A549 (cell line): ENCODE data around the gene AGTPBP1. TPM values are rescaled to one million over a fixed set of nuclear protein-coding genes. Genes with fewer than 3 reads are reported as not detected.
A peak's percentile ranks its signal among the peaks of the same experiment; 100 is the strongest.

ENCODE experiments used
- ATAC-seq, 2 experiments: fragments of 200-7000 bp in 1 of 2; fragments of >200 bp in 1 of 2; cut with Nextera tagmentation in 1 of 2; cut with Tn5 transposase in 1 of 2; 3 replicates each; pipeline versions ENCODE4 v1.8.0 to v1.9.1; 2018 to 2020; ENCODE audit warnings: mild to moderate bottlenecking in 1 of 2, moderate library complexity in 1 of 2
- CTCF ChIA-PET: fragments of 300-600 bp; sonication (Branson Sonifier 250); formaldehyde crosslinking; extraction: SDS; loops from one replicate; lab custom pipeline; 2021; ENCODE audit warnings: antibody characterized with exemption, inconsistent platforms; lab: Yijun Ruan, JAX
- POLR2A ChIA-PET: fragments of 350-600 bp; formaldehyde crosslinking; extraction: SDS; loops from one replicate; lab custom pipeline; 2021; ENCODE audit warnings: antibody characterized with exemption, inconsistent platforms; lab: Yijun Ruan, JAX
- DNase-seq, 2 experiments: peaks; one replicate each; pipeline versions ENCODE4 v3.0.0 to v3.0.0-alpha.2; 2011 to 2016; ENCODE audit warnings: low read depth in 1 of 2, low spot score in 1 of 2
- FAIRE-seq: peaks from 2 replicates; lab custom pipeline; 2011; peaks lifted over from hg19 to GRCh38; lab: Jason Lieb, UNC
- H3K27ac ChIP-seq, 2 experiments: fragments of >200 bp; sonication (Bioruptor Twin); formaldehyde crosslinking; 3 replicates each; pipeline ENCODE4 v1.5.1; 2016 to 2017
- H3K4me1 ChIP-seq: fragments of >200 bp; sonication (Bioruptor Twin); formaldehyde crosslinking; 3 replicates; pipeline ENCODE4 v1.6.1; 2016
- H3K4me2 ChIP-seq: fragments of >200 bp; sonication (Bioruptor Twin); formaldehyde crosslinking; 3 replicates; pipeline ENCODE4 v1.6.1; 2016
- H3K4me3 ChIP-seq: fragments of >200 bp; sonication (Bioruptor Twin); formaldehyde crosslinking; 3 replicates; pipeline ENCODE4 v1.5.1; 2016
- H3K9me3 ChIP-seq: fragments of >200 bp; sonication (Bioruptor Twin); formaldehyde crosslinking; 3 replicates; pipeline ENCODE4 v1.6.1; 2016
- ATOH8 ChIP-seq: fragments of 250-450 bp; sonication (Bioruptor Pico); IDR thresholded peaks from 2 replicates; pipeline ENCODE4 v1.5.0; 2020; ENCODE audit warnings: low read depth, mild to moderate bottlenecking, moderate library complexity
- CEBPB ChIP-seq, 2 experiments: fragments of >200 bp in 1 of 2; sonication (Bioruptor Twin) in 1 of 2; formaldehyde crosslinking in 1 of 2; IDR thresholded peaks; 2 replicates each; pipeline ENCODE4 v1.6.1; 2012 to 2016
- CTCF ChIP-seq: fragments of >200 bp; sonication (Bioruptor Twin); formaldehyde crosslinking; IDR thresholded peaks from 3 replicates; pipeline ENCODE4 v1.5.1; 2016
- EP300 ChIP-seq, 2 experiments: fragments of >200 bp; sonication (Bioruptor Twin); formaldehyde crosslinking; IDR thresholded peaks; 2 replicates in 1 of 2; 3 replicates in 1 of 2; pipeline ENCODE4 v1.6.1; 2016 to 2017
- ESRRA ChIP-seq: fragments of 150-350 bp; IDR thresholded peaks from 2 replicates; pipeline ENCODE4 v1.6.1; 2014; ENCODE audit warnings: mild to moderate bottlenecking, low read length, borderline replicate concordance
- FOSB ChIP-seq: fragments of 250-450 bp; sonication (Bioruptor Pico); IDR thresholded peaks from 2 replicates; pipeline ENCODE4 v1.5.0; 2020; ENCODE audit warnings: mild to moderate bottlenecking, moderate library complexity
- HDAC2 ChIP-seq: fragments of 200-600 bp; sonication (generic); IDR thresholded peaks from 2 replicates; pipeline ENCODE4 v1.6.1; 2016
- HES2 ChIP-seq: fragments of >200 bp; sonication (Bioruptor Twin); formaldehyde crosslinking; IDR thresholded peaks from 2 replicates; pipeline ENCODE4 v1.6.1; 2016
- HMGXB4 ChIP-seq: fragments of 250-450 bp; sonication (Bioruptor Pico); IDR thresholded peaks from 2 replicates; pipeline ENCODE4 v1.5.0; 2021; ENCODE audit warnings: mild to moderate bottlenecking, moderate library complexity, borderline replicate concordance
- HOXA7 ChIP-seq: fragments of 250-450 bp; sonication (Bioruptor Pico); IDR thresholded peaks from 2 replicates; pipeline ENCODE4 v1.5.0; 2020; ENCODE audit warnings: mild to moderate bottlenecking, moderate library complexity
- HOXB5 ChIP-seq: fragments of 250-450 bp; sonication (Bioruptor Pico); IDR thresholded peaks from 2 replicates; pipeline ENCODE4 v1.5.0; 2020; ENCODE audit warnings: mild to moderate bottlenecking, moderate library complexity
- KDM1A ChIP-seq: fragments of 200-600 bp; sonication (generic); IDR thresholded peaks from 2 replicates; pipeline ENCODE4 v1.6.1; 2016; ENCODE audit warnings: low read depth, mild to moderate bottlenecking
- MAFK ChIP-seq: fragments of 450-650 bp; IDR thresholded peaks from 2 replicates; pipeline ENCODE4 v1.6.1; 2014; ENCODE audit not compliant: partially characterized antibody
- MAX ChIP-seq: IDR thresholded peaks from 2 replicates; pipeline ENCODE4 v1.6.1; 2012
- MYC ChIP-seq: IDR thresholded peaks from 2 replicates; pipeline ENCODE4 v1.6.1; 2012; ENCODE audit warnings: mild to moderate bottlenecking, inconsistent platforms, low read length, improper control_type of control experiment, borderline replicate concordance
- NR3C1 ChIP-seq: fragments of >200 bp; sonication (Bioruptor Twin); formaldehyde crosslinking; IDR thresholded peaks from 3 replicates; pipeline ENCODE4 v1.6.1; 2017
- TP53 ChIP-seq: fragments of 250-450 bp; sonication (Bioruptor Pico); IDR thresholded peaks from 2 replicates; pipeline ENCODE4 v1.5.0; 2021; ENCODE audit warnings: mild to moderate bottlenecking, moderate library complexity
- ZNF302 ChIP-seq: fragments of 250-450 bp; sonication (Bioruptor Pico); IDR thresholded peaks from 2 replicates; pipeline ENCODE4 v1.9.0; 2021; ENCODE audit warnings: inconsistent platforms, mild to moderate bottlenecking, moderate library complexity
- WGBS: methylation state at CpG from one replicate; pipeline ENCODE4 v1.1.6; 2017; ENCODE audit errors: missing lambda C conversion rate; 5-methylcytosine and 5-hydroxymethylcytosine counted together
- polyA plus RNA-seq, 4 experiments: library from polyadenylated mRNA; depleted of rRNA in 3 of 4; stranded (reverse); fragments of >200 nt; fragmentation: RNase III in 1 of 4; extraction: RNeasy Plus Mini Kit Qiagen cat#74134 plus additional on column Dnase treatment in 1 of 4; gene quantifications; 2 replicates in 3 of 4; 3 replicates in 1 of 4; pipeline ENCODE4 v1.2.3, GENCODE V29; 2011 to 2017

Gene AGTPBP1
- polyA plus RNA-seq, 2 of the 4 experiments (the other 2 are of a cell fraction), result 8.9 to 18.8 TPM

- TF ChIP-seq MAFK, result peak; percentile 84
- no peak for TF ChIP-seq FOSB
- TF ChIP-seq, all 56 proteins: peak for 1
- ATAC-seq (no peak), FAIRE-seq (no peak), DNase-seq (no peak)
- Histone ChIP-seq H3K4me3 (no peak overlapping the region), H3K4me1 (no peaks in the 10 kb centered on the region), H3K9me3 (no peaks in the 10 kb centered on the region), H3K4me2 (no peak overlapping the region), H3K27ac (no peak overlapping the region)
- ChIA-PET CTCF (no interaction called here), POLR2A (no interaction called here)
- WGBS, result 89% methylated on average over 2 of the region's 2 CpGs
These were observed 37.0 kb downstream of the AGTPBP1 start for GRCh38 chr9:85704744-85705143.

- no peaks in the 10 kb centered on the region; the same call in 2 of the 3 replicates for H3K4me1 ChIP-seq
- H3K4me3 ChIP-seq, result no peak overlapping the region
- FAIRE-seq (no peak), ATAC-seq (no peak), DNase-seq (no peak)
- CTCF ChIA-PET, result no interaction called here
- POLR2A ChIA-PET, result no interaction called here
- 71% methylated on average over 1 of the region's 1 CpG for WGBS
- TF ChIP-seq NR3C1 (no peak), HDAC2 (no peak), EP300 (IDR thresholded peaks at IDR 0.05) (no peak), KDM1A (no peak), HMGXB4 (CRISPR knock-in tag) (no peak), ZNF302 (CRISPR knock-in tag) (no peak)
- H3K27ac ChIP-seq, result no peak overlapping the region
- H3K9me3 ChIP-seq, result no peaks in the 10 kb centered on the region
- H3K4me2 ChIP-seq, result no peak overlapping the region
These were observed 38.4 kb downstream of the AGTPBP1 start for GRCh38 chr9:85703398-85703797.

GRCh38 chr9:85702726-85703289, 38.9 kb downstream of the AGTPBP1 start:
- Histone ChIP-seq H3K27ac (no peak overlapping the region), H3K4me1 (peaks cover 3% of the 10 kb centered on the region; the same call in 1 of the 3 replicates), H3K9me3 (no peaks in the 10 kb centered on the region), H3K4me3 (no peak overlapping the region), H3K4me2 (no peak overlapping the region)
- FAIRE-seq (no peak), DNase-seq (no peak), ATAC-seq (no peak)
- CTCF ChIA-PET, result no interaction called here
- POLR2A ChIA-PET, result no interaction called here
- TF ChIP-seq MAX (no peak), KDM1A (no peak), ESRRA (no peak), MAFK (peak; percentile 7), HES2 (no peak)
- TF ChIP-seq, all 56 proteins: peak for 1

GRCh38 chr9:85702191-85702590, 39.6 kb downstream of the AGTPBP1 start:
- Histone ChIP-seq H3K4me3 (no peak overlapping the region), H3K4me2 (no peak overlapping the region), H3K9me3 (no peaks in the 10 kb centered on the region), H3K4me1 (peaks cover 3% of the 10 kb centered on the region; the same call in 1 of the 3 replicates), H3K27ac (no peak overlapping the region)
- ATAC-seq (no peak), FAIRE-seq (no peak), DNase-seq (no peak)
- CTCF ChIA-PET, result no interaction called here
- POLR2A ChIA-PET, result no interaction called here
- TF ChIP-seq CTCF, result no peak
- TF ChIP-seq MYC, result no peak
- no peak for TF ChIP-seq HOXA7 (CRISPR knock-in tag)
- no peak for TF ChIP-seq FOSB
- no peak for TF ChIP-seq HOXB5 (CRISPR knock-in tag)
- TF ChIP-seq KDM1A, result no peak
- no peak for TF ChIP-seq TP53 (CRISPR knock-in tag)
- TF ChIP-seq ATOH8 (CRISPR knock-in tag), result no peak
- TF ChIP-seq EP300 (IDR thresholded peaks at IDR 0.05), result no peak
- no peak for TF ChIP-seq CEBPB (IDR thresholded peaks at IDR 0.05)
- TF ChIP-seq, all 56 proteins: peak for 0
